Activated naive CD8-positive, alpha-beta T cell treated with anti-CD3 and anti-CD28 coated beads, Interleukin-2, amount 10 ng/mL, durations not matched to agents 7 days and 5 days (primary cell): ENCODE measurements around the gene GAST. TPM values are rescaled to one million over a fixed set of nuclear protein-coding genes. Genes with fewer than 3 reads are reported as not detected.
A peak's percentile ranks its signal among the peaks of the same experiment; 100 is the strongest.
"Not testable (repeated sequence)": the region's sequence is repeated elsewhere in the genome, so short reads cannot be mapped to it uniquely, and the experiment has no call there.

Experiments used
- ATAC-seq: fragments of 150-1000 bp; cut with Tn5 transposase; one replicate; pipeline ENCODE4 v1.10.0; 2021; ENCODE audit warnings: low read depth, moderate library complexity
- POLR2A ChIA-PET: fragments of 350-600 bp; sonication (Branson Sonifier 250); formaldehyde crosslinking; loops from one replicate; lab custom pipeline; 2021; ENCODE audit warnings: antibody characterized with exemption; lab: Charles Lee
- DNase-seq: peaks from one replicate; pipeline ENCODE4 v3.0.0; 2021
- H3K27ac Mint-ChIP-seq: one replicate; pipeline ENCODE4 v1.8.0; 2022; ENCODE audit warnings: mild to moderate bottlenecking, mixed read lengths
- H3K27me3 Mint-ChIP-seq: one replicate; pipeline ENCODE4 v1.8.0; 2022; ENCODE audit warnings: mild to moderate bottlenecking, moderate library complexity, mixed read lengths
- H3K36me3 Mint-ChIP-seq: one replicate; pipeline ENCODE4 v1.8.0; 2021; ENCODE audit warnings: mild to moderate bottlenecking, mixed read lengths
- H3K4me1 Mint-ChIP-seq: one replicate; pipeline ENCODE4 v1.8.0; 2021; ENCODE audit warnings: mixed read lengths
- H3K4me3 Mint-ChIP-seq: one replicate; pipeline ENCODE4 v1.8.0; 2022; ENCODE audit warnings: mild to moderate bottlenecking, moderate library complexity, mixed read lengths
- H3K9me3 Mint-ChIP-seq: one replicate; pipeline ENCODE4 v1.8.0; 2021; ENCODE audit warnings: mixed read lengths
- total RNA-seq, 2 experiments: library from RNA; stranded (reverse); gene quantifications; one replicate each; pipeline ENCODE4 v1.2.3, GENCODE V29; 2021

Gene GAST
- not detected for total RNA-seq

GRCh38 chr17:41711669-41712400 is at the start of gene GAST:
Gene GAST, plus strand, starts transcription at chr17:41712331. Its CDS starts 3,106 bp downstream, at chr17:41715437.
- H3K36me3 Mint-ChIP-seq = no peaks in the 10 kb centered on the region
- no peak within 1 kb of the TSS for H3K27ac Mint-ChIP-seq
- H3K4me3 Mint-ChIP-seq = no peak within 1 kb of the TSS
- no peak for DNase-seq
- POLR2A ChIA-PET = no interaction called here
- H3K9me3 Mint-ChIP-seq = no peaks in the 10 kb centered on the region
- ATAC-seq = no peak
- peaks cover 29% of the 10 kb centered on the region for H3K27me3 Mint-ChIP-seq
- H3K4me1 Mint-ChIP-seq = peaks cover 2% of the 10 kb centered on the region

GRCh38 chr17:41663451-41664171 is 48.5 kb upstream of the GAST start:
- Mint-ChIP-seq H3K27ac (no peak overlapping the region), H3K9me3 (no peaks in the 10 kb centered on the region), H3K36me3 (no peaks in the 10 kb centered on the region), H3K27me3 (peaks cover 13% of the 10 kb centered on the region), H3K4me1 (peaks cover 24% of the 10 kb centered on the region), H3K4me3 (no peak overlapping the region)
- no peak for DNase-seq
- POLR2A ChIA-PET = interaction anchor here (0.5 to 7.5 kb wide), 3 partner anchors 15 to 1394 kb away, joined by 3 to 171 read pairs (median 16); partner anchors contain the start of gene EIF1
- ATAC-seq = no peak

GRCh38 chr17:41664172-41664457 is 48.0 kb upstream of the GAST start:
- Mint-ChIP-seq H3K27ac (no peak overlapping the region), H3K4me3 (no peak overlapping the region), H3K36me3 (no peaks in the 10 kb centered on the region), H3K27me3 (peaks cover 13% of the 10 kb centered on the region), H3K9me3 (no peaks in the 10 kb centered on the region), H3K4me1 (peaks cover 24% of the 10 kb centered on the region)
- POLR2A ChIA-PET = interaction anchor here (0.5 to 7.5 kb wide), 3 partner anchors 15 to 1394 kb away, joined by 3 to 171 read pairs (median 16); partner anchors contain the start of gene EIF1
- DNase-seq (no peak), ATAC-seq (no peak)

GRCh38 chr17:41664587-41665565 is 47.3 kb upstream of the GAST start:
- H3K27ac Mint-ChIP-seq = peak overlapping the region; percentile 96
- no peak for ATAC-seq
- peak overlapping the region; percentile 88 for H3K4me3 Mint-ChIP-seq
- no peaks in the 10 kb centered on the region for H3K36me3 Mint-ChIP-seq
- H3K9me3 Mint-ChIP-seq = no peaks in the 10 kb centered on the region
- peaks cover 13% of the 10 kb centered on the region for H3K27me3 Mint-ChIP-seq
- H3K4me1 Mint-ChIP-seq = peaks cover 28% of the 10 kb centered on the region
- POLR2A ChIA-PET = interaction anchor here (0.8 to 7.5 kb wide), 8 partner anchors 15 to 1117 kb away, joined by 3 to 171 read pairs (median 9); partner anchors contain the start of genes EIF1 and SMARCE1
- DNase-seq = no peak

- H3K9me3 Mint-ChIP-seq = no peaks in the 10 kb centered on the region
- peak overlapping the region; percentile 88 for H3K4me3 Mint-ChIP-seq
Observed at GRCh38 chr17:41665566-41666236, 46.4 kb upstream of the GAST start.

GRCh38 chr17:41666237-41666641 is 45.9 kb upstream of the GAST start:
- H3K4me3 Mint-ChIP-seq = peak overlapping the region; percentile 88
- ATAC-seq (peak; percentile 21), DNase-seq (no peak)
- H3K27ac Mint-ChIP-seq = peak overlapping the region; percentile 96
- H3K9me3 Mint-ChIP-seq = no peaks in the 10 kb centered on the region
- no peaks in the 10 kb centered on the region for H3K36me3 Mint-ChIP-seq
- H3K4me1 Mint-ChIP-seq = peaks cover 28% of the 10 kb centered on the region
- POLR2A ChIA-PET = interaction anchor here (0.6 to 7.5 kb wide), 12 partner anchors 12 to 1199 kb away, joined by 3 to 171 read pairs (median 3); partner anchors contain the start of genes CNP, EIF1 and SMARCE1
- peaks cover 13% of the 10 kb centered on the region for H3K27me3 Mint-ChIP-seq

More at GRCh38 chr17:41665566-41666236, 46.4 kb upstream of the GAST start:
- POLR2A ChIA-PET = interaction anchor here (0.7 to 7.5 kb wide), 11 partner anchors 12 to 1118 kb away, joined by 3 to 171 read pairs (median 3); partner anchors contain the start of genes CNP, EIF1 and SMARCE1
- Mint-ChIP-seq H3K27ac (peak overlapping the region; percentile 96), H3K27me3 (peaks cover 13% of the 10 kb centered on the region), H3K36me3 (no peaks in the 10 kb centered on the region), H3K4me1 (peaks cover 28% of the 10 kb centered on the region)
- DNase-seq (peak; percentile 99), ATAC-seq (peak; percentile 90)

GRCh38 chr17:41666708-41667279 is 45.3 kb upstream of the GAST start:
- ATAC-seq (peak; percentile 48), DNase-seq (peak; percentile 91)
- Mint-ChIP-seq H3K27ac (peak overlapping the region; percentile 96), H3K27me3 (peaks cover 13% of the 10 kb centered on the region), H3K9me3 (no peaks in the 10 kb centered on the region), H3K36me3 (no peaks in the 10 kb centered on the region), H3K4me3 (peak overlapping the region; percentile 88), H3K4me1 (peaks cover 30% of the 10 kb centered on the region)
- POLR2A ChIA-PET = interaction anchor here (0.6 to 7.5 kb wide), 10 partner anchors 9 to 1200 kb away, joined by 3 to 171 read pairs (median 5); partner anchors contain the start of genes CNP, EIF1 and SMARCE1

- H3K36me3 Mint-ChIP-seq = no peaks in the 10 kb centered on the region
- peak overlapping the region; percentile 88 for H3K4me3 Mint-ChIP-seq
- H3K4me1 Mint-ChIP-seq = peaks cover 31% of the 10 kb centered on the region
- no peaks in the 10 kb centered on the region for H3K9me3 Mint-ChIP-seq
- POLR2A ChIA-PET = interaction anchor here (0.6 to 7.5 kb wide), 4 partner anchors 9 to 1020 kb away, joined by 3 to 171 read pairs (median 36); partner anchors contain the start of genes EIF1 and SMARCE1
- DNase-seq = no peak
- no peak for ATAC-seq
- peak overlapping the region; percentile 96 for H3K27ac Mint-ChIP-seq
- H3K27me3 Mint-ChIP-seq = peaks cover 13% of the 10 kb centered on the region
Observed at GRCh38 chr17:41667280-41668041, 44.7 kb upstream of the GAST start.

GRCh38 chr17:41672153-41672552 is 40.0 kb upstream of the GAST start:
- no peak for DNase-seq
- ATAC-seq = no peak
- peaks cover 1% of the 10 kb centered on the region for H3K9me3 Mint-ChIP-seq
- H3K4me1 Mint-ChIP-seq = peaks cover 32% of the 10 kb centered on the region
- H3K27ac Mint-ChIP-seq = no peak overlapping the region
- H3K27me3 Mint-ChIP-seq = no peaks in the 10 kb centered on the region
- no peak overlapping the region for H3K4me3 Mint-ChIP-seq
- H3K36me3 Mint-ChIP-seq = peaks cover 2% of the 10 kb centered on the region
- POLR2A ChIA-PET = interaction anchor here (0.6 to 2.6 kb wide), 3 partner anchors 17 to 1569 kb away, joined by 3 to 27 read pairs (median 4); partner anchors contain the start of gene EIF1

GRCh38 chr17:41675157-41676057 is 36.7 kb upstream of the GAST start:
- H3K9me3 Mint-ChIP-seq, H3K27me3 Mint-ChIP-seq, DNase-seq, H3K36me3 Mint-ChIP-seq, ATAC-seq, H3K4me3 Mint-ChIP-seq, H3K27ac Mint-ChIP-seq: not testable (repeated sequence)
- POLR2A ChIA-PET = interaction anchor here (0.7 to 8.1 kb wide), 2 partner anchors 8 to 15 kb away, joined by 3 to 331 read pairs; partner anchors contain the start of gene EIF1
- H3K4me1 Mint-ChIP-seq = peaks cover 43% of the 10 kb centered on the region
